Measurements from ENCODE around the gene LCE1C.

LCE1C gene

GRCh38 chr1:152817309-152817708 lies 10.9 kb upstream of the LCE1C start:
- H3K27ac ChIP-seq = no peak overlapping the region
- TF ChIP-seq CTCF (IDR thresholded peaks at IDR 0.05) = no peak

- TF ChIP-seq CTCF (IDR thresholded peaks at IDR 0.05) (no peak), ZFX (IDR thresholded peaks at IDR 0.05; ENCODE audit: borderline replicate concordance) (no peak)
- no peak within 1 kb of the TSS for H3K27ac ChIP-seq
Observed at GRCh38 chr1:152811671-152812070, 5.2 kb upstream of the LCE1C start, which contains the start of gene LCE1B. Gene LCE1B (plus strand): TSS chr1:152811971. CDS start chr1:152812447, 476 bp downstream.

GRCh38 chr1:152811050-152811449 lies 4.6 kb upstream of the LCE1C start:
- no peak for TF ChIP-seq CTCF (IDR thresholded peaks at IDR 0.05)
- TF ChIP-seq ZFX (IDR thresholded peaks at IDR 0.05; ENCODE audit: borderline replicate concordance) = no peak

GRCh38 chr1:152801333-152801732 lies 5.1 kb downstream of the LCE1C start:
- TF ChIP-seq ZFX (IDR thresholded peaks at IDR 0.05; ENCODE audit: borderline replicate concordance) = no peak
- TF ChIP-seq CTCF (IDR thresholded peaks at IDR 0.05) = no peak

More at GRCh38 chr1:152811050-152811449, 4.6 kb upstream of the LCE1C start:
- H3K27ac ChIP-seq = no peak overlapping the region

GRCh38 chr1:152796421-152796820 lies 10.0 kb downstream of the LCE1C start, which contains the start of gene LCE1D:
Gene LCE1D (plus strand): TSS chr1:152796721. CDS start chr1:152797795, 1,074 bp downstream.
- TF ChIP-seq CTCF (IDR thresholded peaks at IDR 0.05) (no peak), ZFX (IDR thresholded peaks at IDR 0.05; ENCODE audit: borderline replicate concordance) (no peak)
- H3K27ac ChIP-seq = no peak within 1 kb of the TSS

More at GRCh38 chr1:152801333-152801732, 5.1 kb downstream of the LCE1C start:
- H3K27ac ChIP-seq = no peak overlapping the region

GRCh38 chr1:152795686-152796085 lies 10.8 kb downstream of the LCE1C start:
- no peak overlapping the region for H3K27ac ChIP-seq

GRCh38 chr1:152786077-152786476 lies 20.4 kb downstream of the LCE1C start, which contains the start of gene LCE1E:
Gene LCE1E (plus strand): TSS chr1:152786257. CDS start chr1:152787300, 1,043 bp downstream.
- H3K27ac ChIP-seq = no peak within 1 kb of the TSS
- TF ChIP-seq ZFX (IDR thresholded peaks at IDR 0.05; ENCODE audit: borderline replicate concordance) = no peak
- no peak for TF ChIP-seq CTCF (IDR thresholded peaks at IDR 0.05)

More at GRCh38 chr1:152795686-152796085, 10.8 kb downstream of the LCE1C start:
- TF ChIP-seq ZFX (IDR thresholded peaks at IDR 0.05; ENCODE audit: borderline replicate concordance) (no peak), CTCF (IDR thresholded peaks at IDR 0.05) (no peak)
